ENCODE measurements around the gene ZCCHC14. TPM values are rescaled to one million over a fixed set of nuclear protein-coding genes. Genes with fewer than 3 reads are reported as not detected.

ZCCHC14 gene
- total and polyA plus RNA-seq, 2 of the 13 experiments (the other 11 are each of a cell fraction or from before 2014, with no cell fraction given), result 12.4 to 12.5 TPM

- FAIRE-seq (no peak), ATAC-seq (no peak), DNase-seq (ENCODE audit: low spot score) (no peak)
- Histone ChIP-seq H4K20me1 (ENCODE audit: insufficient read depth, low read length) (peaks cover 52% of the 10 kb centered on the region), H3K79me2 (ENCODE audit: insufficient read depth, low read length) (peaks cover 61% of the 10 kb centered on the region), H3K27me3 (ENCODE audit: control insufficient read depth in 1 of 2, insufficient read depth in 2 of 2, low read length in 2 of 2) (no peaks in the 10 kb centered on the region; a peak in 1 of 5 replicates), H2AFZ (ENCODE audit: low read length) (no peak overlapping the region), H3K27ac (ENCODE audit: extremely low read length, insufficient read depth, low read length) (peak overlapping the region; percentile 51), H3K4me2 (ENCODE audit: low read depth, low read length) (peak overlapping the region; percentile 90), H3K9ac (ENCODE audit: insufficient read depth, low read depth, low read length) (peak overlapping the region; percentile 98), H3K4me1 (ENCODE audit: insufficient read depth, low read length) (peaks cover 51% of the 10 kb centered on the region), H3K9me3 (ENCODE audit: low read length) (no peaks in the 10 kb centered on the region), H3K4me3 (replicated peaks in 1 of 3; ENCODE audit: insufficient read depth in 1 of 3, low read depth in 2 of 3, low read length in 3 of 3) (peak overlapping the region; percentile 74 to 92 (median 83)), H3K36me3 (replicated peaks in 1 of 2; ENCODE audit: control insufficient read depth in 1 of 2, insufficient read depth in 2 of 2, low read length in 2 of 2) (peaks cover 3 to 14% of the 10 kb centered on the region in 2 experiments)
- no TSS peak for BruUV-seq (replicated peaks)
- ChIA-PET POLR2A (interaction anchor here (0.9 to 6.5 kb wide), 7 partner anchors 8 to 76 kb away, joined by 3 to 125 read pairs (median 5); partner anchors contain the start of genes C16orf95 and FBXO31), CTCF (ENCODE audit: low intra/inter-chr PET ratio, low total read pairs) (interaction anchor here (1.6 to 2.5 kb wide), 2 partner anchors 69 to 77 kb away, joined by 9 to 12 read pairs; partner anchors contain the start of gene C16orf95)
- in situ Hi-C loops (cut with HindIII; ENCODE audit: extremely low pct_ligation_motif_present, low pct_unique_long_range_greater_than_20kb) (loop anchor here (25.0 kb wide), 1 partner anchor 469 kb away; the partner anchor contains the start of gene SLC7A5), intact Hi-C loops (cut with micrococcal nuclease; ENCODE audit: unreplicated experiment) (loop anchor here (2.0 kb wide), 1 partner anchor 13 kb away; no protein-coding TSS in a partner anchor)
- WGBS (ENCODE audit: low lambda C conversion rate), result 52% methylated on average over 6 of the region's 6 CpGs
- TF ChIP-seq KAT8 (CRISPR knock-in tag; IDR thresholded peaks at IDR 0.05) (no peak), ZNF263 (CRISPR knock-in tag; IDR thresholded peaks at IDR 0.05) (no peak), RBFOX2 (IDR thresholded peaks at IDR 0.05; ENCODE audit: low read depth, low read length) (no peak), POGK (CRISPR knock-in tag; conservative IDR thresholded peaks at IDR 0.05) (0 out of 2 replicates have a peak, but pooled peaks have one; percentile 13), SIX1 (CRISPR knock-in tag; IDR thresholded peaks at IDR 0.05; ENCODE audit: borderline replicate concordance) (no peak), ZSCAN21 (CRISPR knock-in tag; IDR thresholded peaks at IDR 0.05; ENCODE audit: borderline replicate concordance) (no peak), SALL1 (CRISPR knock-in tag; IDR thresholded peaks at IDR 0.05) (no peak), MAZ (IDR thresholded peaks at IDR 0.05; ENCODE audit: borderline replicate concordance, low read depth, low read length) (no peak), MAZ (CRISPR knock-in tag; IDR thresholded peaks at IDR 0.05; ENCODE audit: low read depth) (no peak), ZNF253 (CRISPR knock-in tag; IDR thresholded peaks at IDR 0.05; ENCODE audit: borderline replicate concordance) (no peak), ZNF572 (CRISPR knock-in tag; IDR thresholded peaks at IDR 0.05) (no peak), ZNF674 (CRISPR knock-in tag; IDR thresholded peaks at IDR 0.05; ENCODE audit: low read depth) (no peak), SP140L (CRISPR knock-in tag; IDR thresholded peaks at IDR 0.05; ENCODE audit: borderline replicate concordance) (no peak)
- TF ChIP-seq, protein P1, sequence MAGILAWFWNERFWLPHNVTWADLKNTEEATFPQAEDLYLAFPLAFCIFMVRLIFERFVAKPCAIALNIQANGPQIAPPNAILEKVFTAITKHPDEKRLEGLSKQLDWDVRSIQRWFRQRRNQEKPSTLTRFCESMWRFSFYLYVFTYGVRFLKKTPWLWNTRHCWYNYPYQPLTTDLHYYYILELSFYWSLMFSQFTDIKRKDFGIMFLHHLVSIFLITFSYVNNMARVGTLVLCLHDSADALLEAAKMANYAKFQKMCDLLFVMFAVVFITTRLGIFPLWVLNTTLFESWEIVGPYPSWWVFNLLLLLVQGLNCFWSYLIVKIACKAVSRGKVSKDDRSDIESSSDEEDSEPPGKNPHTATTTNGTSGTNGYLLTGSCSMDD (CRISPR knock-in tag; IDR thresholded peaks at IDR 0.05), result no peak
- TF ChIP-seq, protein P2, sequence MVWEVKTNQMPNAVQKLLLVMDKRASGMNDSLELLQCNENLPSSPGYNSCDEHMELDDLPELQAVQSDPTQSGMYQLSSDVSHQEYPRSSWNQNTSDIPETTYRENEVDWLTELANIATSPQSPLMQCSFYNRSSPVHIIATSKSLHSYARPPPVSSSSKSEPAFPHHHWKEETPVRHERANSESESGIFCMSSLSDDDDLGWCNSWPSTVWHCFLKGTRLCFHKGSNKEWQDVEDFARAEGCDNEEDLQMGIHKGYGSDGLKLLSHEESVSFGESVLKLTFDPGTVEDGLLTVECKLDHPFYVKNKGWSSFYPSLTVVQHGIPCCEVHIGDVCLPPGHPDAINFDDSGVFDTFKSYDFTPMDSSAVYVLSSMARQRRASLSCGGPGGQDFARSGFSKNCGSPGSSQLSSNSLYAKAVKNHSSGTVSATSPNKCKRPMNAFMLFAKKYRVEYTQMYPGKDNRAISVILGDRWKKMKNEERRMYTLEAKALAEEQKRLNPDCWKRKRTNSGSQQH (CRISPR knock-in tag; IDR thresholded peaks at IDR 0.05; ENCODE audit: low read depth), result 0 out of 2 replicates have a peak, but pooled peaks have one; percentile 14
Observed at GRCh38 chr16:87393680-87394055, 99.2 kb downstream of the ZCCHC14 start.

Data from HepG2 (cell line).